HG03520 (cell line): ENCODE measurements around the gene VEGFB.

Experiments used
- ATAC-seq: cut with Tn5 transposase; IDR thresholded peaks from one replicate; pipeline ENCODE4 v1.9.1; 2021; ENCODE audit warnings: mild to moderate bottlenecking, moderate library complexity; ENCODE audit not compliant: unreplicated experiment

Gene VEGFB

GRCh38 chr11:64230171-64230984, 4.0 kb upstream of the VEGFB start, which contains the start of gene DNAJC4:
TSS of gene DNAJC4 (plus strand) at chr11:64230548. CDS start at chr11:64230855, 307 bp downstream.
- ATAC-seq: peak; percentile 37

- no peak for ATAC-seq
Observed at GRCh38 chr11:64230985-64231365, 3.4 kb upstream of the VEGFB start.

GRCh38 chr11:64231546-64231945, 2.8 kb upstream of the VEGFB start:
- no peak for ATAC-seq

- no peak for ATAC-seq
Observed at GRCh38 chr11:64232182-64232966, 2.0 kb upstream of the VEGFB start.

- no peak for ATAC-seq
Observed at GRCh38 chr11:64232967-64233315, 1.4 kb upstream of the VEGFB start.

- no peak for ATAC-seq
Observed at GRCh38 chr11:64234647-64235379, 429 bp downstream of the VEGFB start.

GRCh38 chr11:64235437-64236161, 1.2 kb downstream of the VEGFB start:
- ATAC-seq: no peak

GRCh38 chr11:64237484-64237951, 3.1 kb downstream of the VEGFB start:
- ATAC-seq: no peak

- no peak for ATAC-seq
Observed at GRCh38 chr11:64238076-64238475, 3.7 kb downstream of the VEGFB start.

- no peak for ATAC-seq
Observed at GRCh38 chr11:64238999-64239398, 4.6 kb downstream of the VEGFB start.

GRCh38 chr11:64239662-64240434, 5.5 kb downstream of the VEGFB start:
- ATAC-seq: no peak

GRCh38 chr11:64240435-64241240, 6.3 kb downstream of the VEGFB start, which contains the start of gene FKBP2:
TSS of gene FKBP2 (plus strand) at chr11:64241095. CDS start at chr11:64242388, 1,293 bp downstream.
- peak; percentile 44 for ATAC-seq

- peak; percentile 49 for ATAC-seq
Observed at GRCh38 chr11:64241241-64241490, 6.8 kb downstream of the VEGFB start.

GRCh38 chr11:64241491-64242374, 7.3 kb downstream of the VEGFB start:
- peak; percentile 61 for ATAC-seq

- no peak for ATAC-seq
Observed at GRCh38 chr11:64243236-64243854, 9.0 kb downstream of the VEGFB start.

GRCh38 chr11:64244107-64244506, 9.7 kb downstream of the VEGFB start:
- no peak for ATAC-seq

- no peak for ATAC-seq
Observed at GRCh38 chr11:64244966-64245365, 10.6 kb downstream of the VEGFB start.

- ATAC-seq: no peak
Observed at GRCh38 chr11:64245401-64245796, 11.0 kb downstream of the VEGFB start.
